Type B pancreatic cell (in vitro differentiated cells): ENCODE results near the gene ZDHHC7. TPM values are rescaled to one million over a fixed set of nuclear protein-coding genes. Genes with fewer than 3 reads are reported as not detected.
"Not testable (repeated sequence)": the region's sequence is repeated elsewhere in the genome, so short reads cannot be mapped to it uniquely, and the experiment has no call there.

Experiments
- DNase-seq: peaks from one replicate; pipeline ENCODE4 v3.0.0; 2021; ENCODE audit warnings: mixed read lengths; ENCODE audit not compliant: unreplicated experiment; ENCODE audit errors: extremely low spot score
- H3K27ac Mint-ChIP-seq: 2 replicates; pipeline ENCODE4 v1.8.0; 2021; ENCODE audit warnings: mild to moderate bottlenecking, mixed read lengths
- H3K27me3 Mint-ChIP-seq: 2 replicates; pipeline ENCODE4 v1.8.0; 2021; ENCODE audit warnings: mixed read lengths
- H3K36me3 Mint-ChIP-seq: 2 replicates; pipeline ENCODE4 v1.8.0; 2021; ENCODE audit warnings: mixed read lengths
- H3K4me1 Mint-ChIP-seq: one replicate; pipeline ENCODE4 v1.8.0; 2021; ENCODE audit warnings: mixed read lengths; ENCODE audit not compliant: unreplicated experiment
- H3K4me3 Mint-ChIP-seq: 2 replicates; pipeline ENCODE4 v1.8.0; 2021; ENCODE audit warnings: mild to moderate bottlenecking, mixed read lengths
- H3K9me3 Mint-ChIP-seq: 2 replicates; pipeline ENCODE4 v1.8.0; 2021; ENCODE audit warnings: mixed read lengths
- total RNA-seq: library from RNA; stranded (reverse); gene quantifications from 2 replicates; pipeline ENCODE4 v1.2.1, GENCODE V29; 2021; ENCODE audit warnings: low replicate concordance
- TF ChIP-seq, protein P1 (sequence below): fragments of 200-600 bp; sonication (generic); conservative IDR thresholded peaks from 2 replicates; pipeline ENCODE4 v1.5.0; 2021; ENCODE audit warnings: antibody characterized with exemption, mild to moderate bottlenecking

The ZDHHC7 gene
- total RNA-seq, 1 donor from 2014 or later: 47.1 TPM

DNA sequence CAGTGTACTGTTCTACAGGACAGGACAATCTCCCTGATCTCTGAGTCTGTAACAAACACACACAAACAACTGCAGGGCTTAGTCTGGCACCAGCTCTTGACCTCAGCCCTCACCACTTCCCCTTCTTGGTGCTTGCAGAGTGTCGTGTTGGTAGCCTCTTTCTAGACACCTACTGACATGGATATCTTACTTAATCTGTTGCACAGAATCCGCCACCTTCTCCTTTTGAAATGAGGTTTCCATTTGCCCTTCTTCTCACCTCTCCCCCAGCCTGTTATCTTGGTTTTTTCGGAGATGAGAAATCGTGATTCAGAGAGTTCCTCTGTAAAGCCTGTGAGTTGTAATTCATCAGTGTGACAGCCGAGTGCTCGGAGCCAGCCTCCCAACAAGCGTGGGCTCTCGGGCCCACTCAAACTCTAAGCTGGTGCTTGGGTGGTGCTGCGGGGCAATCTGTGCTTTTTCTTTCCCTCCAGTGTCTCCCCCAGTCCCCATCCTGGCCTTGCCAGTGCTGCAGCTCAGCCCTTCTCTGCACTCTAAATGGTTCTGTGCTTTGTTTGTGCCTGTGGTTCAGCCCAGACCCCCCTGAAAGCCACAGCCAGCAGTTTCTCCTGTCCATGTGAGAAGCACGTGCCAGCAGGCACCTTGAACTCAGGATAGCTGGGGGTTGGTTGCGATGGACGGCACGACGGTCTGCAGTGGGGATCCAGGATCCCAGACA, 44.3 kb upstream of the ZDHHC7 start:
- Mint-ChIP-seq H3K27ac (peak overlapping the region; percentile 32), H3K4me1 (peaks cover 29% of the 10 kb centered on the region), H3K27me3 (no peaks in the 10 kb centered on the region), H3K9me3 (peaks cover 4% of the 10 kb centered on the region), H3K36me3 (peaks cover 3% of the 10 kb centered on the region), H3K4me3 (peak overlapping the region; percentile 71)
- no peak for DNase-seq
- TF ChIP-seq, protein P1, sequence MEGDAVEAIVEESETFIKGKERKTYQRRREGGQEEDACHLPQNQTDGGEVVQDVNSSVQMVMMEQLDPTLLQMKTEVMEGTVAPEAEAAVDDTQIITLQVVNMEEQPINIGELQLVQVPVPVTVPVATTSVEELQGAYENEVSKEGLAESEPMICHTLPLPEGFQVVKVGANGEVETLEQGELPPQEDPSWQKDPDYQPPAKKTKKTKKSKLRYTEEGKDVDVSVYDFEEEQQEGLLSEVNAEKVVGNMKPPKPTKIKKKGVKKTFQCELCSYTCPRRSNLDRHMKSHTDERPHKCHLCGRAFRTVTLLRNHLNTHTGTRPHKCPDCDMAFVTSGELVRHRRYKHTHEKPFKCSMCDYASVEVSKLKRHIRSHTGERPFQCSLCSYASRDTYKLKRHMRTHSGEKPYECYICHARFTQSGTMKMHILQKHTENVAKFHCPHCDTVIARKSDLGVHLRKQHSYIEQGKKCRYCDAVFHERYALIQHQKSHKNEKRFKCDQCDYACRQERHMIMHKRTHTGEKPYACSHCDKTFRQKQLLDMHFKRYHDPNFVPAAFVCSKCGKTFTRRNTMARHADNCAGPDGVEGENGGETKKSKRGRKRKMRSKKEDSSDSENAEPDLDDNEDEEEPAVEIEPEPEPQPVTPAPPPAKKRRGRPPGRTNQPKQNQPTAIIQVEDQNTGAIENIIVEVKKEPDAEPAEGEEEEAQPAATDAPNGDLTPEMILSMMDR: no peak

- DNase-seq: no peak
- H3K9me3 Mint-ChIP-seq: peaks cover 4% of the 10 kb centered on the region
- peak overlapping the region; percentile 71 for H3K4me3 Mint-ChIP-seq
- H3K36me3 Mint-ChIP-seq: peaks cover 3% of the 10 kb centered on the region
- H3K4me1 Mint-ChIP-seq: peaks cover 29% of the 10 kb centered on the region
- no peaks in the 10 kb centered on the region for H3K27me3 Mint-ChIP-seq
- TF ChIP-seq, protein P1: no peak
- H3K27ac Mint-ChIP-seq: peak overlapping the region; percentile 32
Observed at GRCh38 chr16:85054948-85055492, 43.7 kb upstream of the ZDHHC7 start.

GRCh38 chr16:85054321-85054720, 43.0 kb upstream of the ZDHHC7 start:
- H3K36me3 Mint-ChIP-seq, H3K27me3 Mint-ChIP-seq: not testable (repeated sequence)

DNA sequence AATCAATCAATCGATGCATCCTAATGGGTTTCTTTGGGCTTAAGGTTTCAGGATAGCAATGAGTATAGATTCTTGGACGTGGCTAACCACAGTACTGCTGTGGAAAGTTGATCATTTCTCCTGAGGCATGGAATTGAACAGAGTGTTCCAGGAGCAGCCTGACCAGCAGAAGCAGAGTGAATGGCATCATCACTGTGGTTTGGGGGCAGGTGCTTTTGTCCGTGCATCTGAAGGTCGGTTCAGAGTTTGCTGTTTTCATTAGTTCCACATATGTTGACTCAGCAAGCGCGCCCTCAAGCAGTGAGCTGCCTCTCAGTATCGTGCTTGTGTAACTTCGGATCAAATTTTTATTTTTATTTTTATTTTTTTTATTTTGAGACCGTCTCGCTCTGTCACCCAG, 41.2 kb upstream of the ZDHHC7 start:
- TF ChIP-seq, protein P1: no peak
- Mint-ChIP-seq H3K27me3 (no peaks in the 10 kb centered on the region), H3K9me3 (peaks cover 4% of the 10 kb centered on the region), H3K4me1 (peaks cover 29% of the 10 kb centered on the region), H3K36me3 (peaks cover 6% of the 10 kb centered on the region), H3K27ac (no peak overlapping the region), H3K4me3 (no peak overlapping the region)
- DNase-seq: no peak

More at GRCh38 chr16:85054321-85054720, 43.0 kb upstream of the ZDHHC7 start:
- H3K4me1 Mint-ChIP-seq: peaks cover 29% of the 10 kb centered on the region
- not testable (repeated sequence) for H3K4me3 Mint-ChIP-seq, H3K27ac Mint-ChIP-seq, DNase-seq, H3K9me3 Mint-ChIP-seq

- TF ChIP-seq, protein P1: no peak
- no peak for DNase-seq
- no peak overlapping the region for H3K27ac Mint-ChIP-seq
- H3K4me3 Mint-ChIP-seq: no peak overlapping the region
- H3K27me3 Mint-ChIP-seq: no peaks in the 10 kb centered on the region
- H3K4me1 Mint-ChIP-seq: peaks cover 29% of the 10 kb centered on the region
- H3K36me3 Mint-ChIP-seq: peaks cover 7% of the 10 kb centered on the region
- peaks cover 4% of the 10 kb centered on the region for H3K9me3 Mint-ChIP-seq
Observed at GRCh38 chr16:85051683-85052082, 40.3 kb upstream of the ZDHHC7 start.

DNA sequence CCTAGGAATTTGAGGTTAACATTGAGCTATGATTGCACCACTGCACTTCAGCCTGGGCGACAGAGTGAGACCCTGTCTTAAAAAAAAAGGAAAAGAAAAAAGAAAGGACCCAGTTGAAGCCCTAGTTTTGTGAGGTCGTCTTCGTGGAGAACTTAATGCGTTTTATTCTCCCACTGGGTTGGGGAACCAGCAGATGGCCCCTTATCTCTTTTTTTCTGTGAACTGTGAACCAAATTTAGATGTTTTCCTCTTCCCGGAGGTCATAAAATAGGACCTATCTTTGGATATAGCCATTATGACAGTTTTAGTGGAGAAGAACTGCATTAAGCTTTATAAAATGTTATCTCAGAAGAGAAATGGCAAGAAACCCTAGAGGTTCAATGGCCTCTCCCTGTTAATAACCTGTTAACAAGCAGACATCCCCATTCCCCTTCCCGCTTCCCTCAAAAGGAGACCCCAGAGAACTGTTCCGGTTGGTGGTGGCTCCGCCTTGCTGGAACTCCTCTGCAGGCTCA, 39.8 kb upstream of the ZDHHC7 start:
- peaks cover 3% of the 10 kb centered on the region for H3K27me3 Mint-ChIP-seq
- H3K27ac Mint-ChIP-seq: no peak overlapping the region
- no peak for DNase-seq
- H3K9me3 Mint-ChIP-seq: peaks cover 4% of the 10 kb centered on the region
- no peak overlapping the region for H3K4me3 Mint-ChIP-seq
- TF ChIP-seq, protein P1: no peak
- H3K36me3 Mint-ChIP-seq: peaks cover 13% of the 10 kb centered on the region
- H3K4me1 Mint-ChIP-seq: peaks cover 29% of the 10 kb centered on the region
